Stimulated activated CD4-positive, alpha-beta T cell treated with anti-CD3 and anti-CD28 coated beads, Interleukin-2, amount 100 ng/mL, for 24 hours (primary cell): Measurements from ENCODE around the gene ST6GAL1.
"Not testable (repeated sequence)": the region's sequence is repeated elsewhere in the genome, so short reads cannot be mapped to it uniquely, and the experiment has no call there.

ENCODE experiments used
- DNase-seq, 2 donors: peaks; one replicate each; pipeline ENCODE4 v3.0.0-alpha.2; 2020

Gene ST6GAL1

DNA sequence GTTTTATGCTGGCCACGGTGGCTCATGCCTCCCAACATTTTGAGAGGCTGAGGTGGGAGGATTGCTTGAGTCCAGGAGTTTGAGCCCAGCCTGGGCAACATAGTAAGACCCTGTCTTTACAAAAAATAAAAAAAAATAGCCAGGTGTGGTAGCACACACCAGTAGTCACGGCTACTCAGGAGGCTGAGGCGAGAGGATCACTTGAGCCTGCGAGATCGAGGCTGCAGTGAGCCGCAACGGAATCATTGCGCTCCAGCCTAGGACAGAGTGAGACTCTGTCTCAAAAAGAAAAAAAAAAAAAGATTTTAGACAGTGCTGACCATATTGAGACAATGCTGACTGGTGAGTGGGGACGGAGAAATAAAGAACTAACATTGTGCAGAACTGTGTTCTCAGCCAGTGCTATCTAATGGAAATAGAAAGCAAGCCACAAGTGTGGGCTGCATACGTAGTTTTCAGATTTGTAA is 67.2 kb downstream of the ST6GAL1 start:
- no peak for DNase-seq

DNA sequence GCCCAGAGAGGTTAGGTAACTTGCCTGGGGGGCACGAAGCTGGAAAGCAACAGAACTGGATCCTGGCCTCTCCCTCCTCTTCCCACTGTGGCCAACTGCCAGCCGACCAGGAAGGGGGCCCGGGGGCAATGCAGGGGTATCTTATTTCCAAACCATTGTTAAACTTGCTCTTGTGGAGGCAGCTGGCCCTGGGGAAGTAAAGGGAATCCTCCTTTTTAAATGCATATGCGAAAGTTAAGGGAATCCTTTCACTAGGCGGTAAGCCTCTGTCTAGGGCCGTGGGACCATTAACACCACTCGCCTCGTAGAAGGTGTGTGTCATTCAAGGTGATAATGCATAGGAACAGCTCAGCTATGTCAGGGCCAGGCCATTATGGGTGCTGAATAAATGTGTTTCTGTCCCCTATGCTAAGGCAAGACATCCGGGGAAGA is 68.6 kb downstream of the ST6GAL1 start:
- DNase-seq: no peak

DNA sequence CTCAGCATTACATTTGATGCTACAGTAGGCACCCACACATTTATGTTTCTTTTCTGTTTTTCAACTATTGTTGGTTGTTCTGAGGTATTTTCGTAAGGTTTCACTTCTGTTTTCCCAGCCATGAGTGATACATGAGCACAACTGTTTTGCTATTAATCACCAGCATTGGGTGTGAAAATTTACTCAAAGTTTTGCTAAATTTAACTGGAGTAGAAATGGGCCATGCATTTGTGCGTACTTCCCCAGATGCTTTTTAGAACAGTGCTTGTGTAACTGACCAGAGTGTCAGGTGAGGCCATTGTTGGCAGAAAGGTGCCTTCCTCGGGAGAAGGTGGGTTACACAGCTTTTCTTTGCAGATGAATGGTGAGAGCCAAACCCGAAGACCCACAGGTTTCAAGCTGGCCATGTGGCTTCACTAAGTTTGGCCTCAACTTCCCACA is 70.4 kb downstream of the ST6GAL1 start:
- peak in 1 of 2 donors; percentile 35 for DNase-seq

DNA sequence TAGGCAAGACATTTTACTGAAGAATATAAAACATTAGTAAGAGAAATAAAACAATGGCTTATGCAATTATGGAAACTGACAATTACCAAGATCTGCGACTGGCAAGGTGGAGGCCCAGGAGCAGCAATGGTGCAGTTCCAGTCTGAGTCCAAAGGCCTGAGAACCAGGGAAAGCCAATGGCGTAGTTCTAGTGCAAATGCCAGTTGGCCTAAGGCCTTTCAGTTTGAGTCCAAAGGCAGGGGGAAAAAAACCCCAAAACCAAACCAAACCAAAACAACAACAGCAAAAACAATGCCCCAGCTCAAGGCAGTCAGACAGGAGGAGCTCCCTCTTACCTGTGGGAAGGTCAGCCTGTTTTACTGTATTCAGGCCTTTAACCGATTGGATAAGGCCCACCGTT is 72.6 kb downstream of the ST6GAL1 start:
- no peak for DNase-seq

DNA sequence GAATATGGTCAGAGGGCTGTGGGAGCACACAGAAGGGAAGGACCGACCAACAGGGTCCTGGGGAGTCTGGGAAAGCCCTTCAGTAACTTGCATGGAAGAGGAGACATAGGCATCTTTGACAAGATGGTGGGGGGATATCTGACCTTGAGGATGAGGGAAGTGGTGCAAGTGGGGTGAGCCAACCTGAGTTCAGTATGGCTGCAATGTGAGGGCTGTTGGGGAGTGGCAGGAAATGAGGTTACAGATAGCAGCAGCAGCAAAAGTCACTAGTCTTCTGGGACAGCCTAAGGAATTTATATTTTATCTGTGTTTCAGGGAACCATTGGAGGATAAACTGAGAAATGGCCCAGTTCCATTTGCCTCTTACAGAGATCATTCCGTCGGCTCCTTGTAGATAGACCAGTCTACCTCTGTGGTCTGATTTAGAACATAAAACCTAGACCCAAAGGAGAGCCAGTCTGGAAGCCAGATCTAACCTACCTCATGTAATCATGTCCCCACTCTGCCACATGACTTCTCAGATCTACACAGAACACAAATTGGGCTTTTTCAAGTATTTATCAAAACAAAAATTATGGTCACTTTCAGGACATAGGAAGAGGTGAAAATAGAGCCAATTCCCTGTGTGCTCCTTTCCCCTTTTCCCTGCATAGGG is 75.6 kb downstream of the ST6GAL1 start:
- no peak for DNase-seq

DNA sequence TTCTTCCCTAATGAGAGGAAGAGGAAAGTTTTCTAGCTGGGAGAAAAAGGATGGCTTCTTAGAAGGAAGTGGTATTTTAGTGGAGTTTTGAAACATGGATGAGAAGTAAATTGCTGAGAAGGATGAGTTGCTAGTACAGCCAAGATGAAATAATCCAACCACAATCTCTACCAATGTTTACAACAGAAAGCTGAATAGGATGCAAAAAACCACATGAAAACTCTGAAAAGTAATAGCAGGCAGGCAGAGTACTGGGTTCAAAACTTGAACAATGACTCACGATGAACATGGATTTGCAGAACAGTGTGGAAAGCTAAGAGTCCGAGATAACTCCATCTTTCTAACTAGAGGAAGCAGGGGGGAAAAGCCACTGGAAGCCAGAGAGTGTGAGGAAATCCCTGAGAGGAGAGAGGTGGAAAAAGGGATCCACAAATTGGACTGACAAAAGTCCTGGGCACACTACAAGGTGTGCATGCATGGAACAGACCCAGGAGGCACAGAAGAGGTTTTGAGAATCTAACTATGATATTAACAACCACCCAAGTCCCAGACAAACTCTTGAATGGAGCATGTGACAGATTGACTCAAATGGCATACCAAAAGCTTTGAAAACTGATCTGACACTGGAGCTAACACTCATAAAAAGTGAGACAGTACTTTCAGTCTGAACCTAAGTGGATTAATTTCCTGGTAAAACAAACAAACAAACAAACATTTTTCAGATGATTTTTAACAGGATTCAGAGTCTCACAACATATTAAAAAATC is 76.7 kb downstream of the ST6GAL1 start:
- no peak for DNase-seq

DNA sequence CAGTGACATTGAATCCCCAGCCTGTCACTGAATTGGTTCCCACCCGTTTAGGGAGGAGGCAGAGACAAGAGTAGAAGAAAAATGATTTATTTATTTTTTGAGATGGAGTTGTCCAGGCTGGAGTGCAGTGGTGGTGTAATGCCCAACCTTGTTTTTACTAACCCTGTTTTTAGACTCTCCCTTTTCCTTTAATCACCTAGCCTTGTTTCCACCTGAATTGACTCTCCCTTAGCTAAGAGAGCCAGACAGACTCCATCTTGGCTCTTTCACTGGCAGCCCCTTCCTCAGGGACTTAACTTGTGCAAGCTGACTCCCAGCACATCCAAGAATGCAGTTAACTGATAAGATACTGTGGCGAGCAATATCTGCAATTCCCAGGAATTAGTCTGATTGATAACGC is 80.1 kb downstream of the ST6GAL1 start:
- DNase-seq: not testable (repeated sequence)

DNA sequence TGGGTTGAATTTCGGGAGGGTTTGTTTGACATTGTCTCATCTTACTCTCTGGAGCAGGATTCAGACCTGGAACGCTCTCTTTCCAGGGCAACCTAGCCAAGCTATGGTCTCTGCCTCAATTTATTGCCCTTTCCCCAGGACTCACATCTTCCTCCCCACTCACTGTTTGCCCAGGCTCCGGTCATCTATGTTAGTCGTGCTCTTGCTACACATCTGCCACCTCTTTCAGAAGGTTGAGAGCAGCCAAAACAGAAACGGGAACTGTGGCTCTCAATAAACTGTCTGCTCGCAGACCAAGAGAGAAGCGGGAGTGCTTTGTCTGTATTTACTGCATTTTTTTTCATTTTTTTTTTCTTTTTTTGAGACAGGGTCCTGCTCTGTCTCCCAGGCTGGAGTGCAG is 81.6 kb downstream of the ST6GAL1 start:
- DNase-seq: no peak

DNA sequence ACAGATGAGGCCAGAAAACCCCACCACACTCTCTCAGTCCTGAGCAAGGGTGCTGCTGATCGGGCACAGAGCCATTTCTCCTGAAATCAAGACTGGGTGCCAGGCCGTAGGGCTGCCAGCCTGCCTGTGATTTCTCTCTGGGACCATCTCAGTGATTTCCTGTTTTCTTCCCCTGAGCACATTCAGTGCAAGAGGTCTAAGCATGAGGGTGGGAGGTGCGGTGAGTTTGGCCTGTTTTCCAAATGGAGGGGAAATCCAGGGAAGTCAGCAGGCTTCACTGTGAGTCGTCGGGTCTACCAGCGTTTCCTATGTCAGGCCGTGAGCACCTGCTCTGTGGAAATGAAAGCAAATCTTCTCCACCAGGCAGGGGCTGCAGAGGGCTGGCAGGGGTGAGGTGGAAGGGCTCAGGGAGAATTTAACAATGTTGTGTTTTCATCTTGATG is 82.3 kb downstream of the ST6GAL1 start:
- peak; percentile 45 to 58 for DNase-seq

DNA sequence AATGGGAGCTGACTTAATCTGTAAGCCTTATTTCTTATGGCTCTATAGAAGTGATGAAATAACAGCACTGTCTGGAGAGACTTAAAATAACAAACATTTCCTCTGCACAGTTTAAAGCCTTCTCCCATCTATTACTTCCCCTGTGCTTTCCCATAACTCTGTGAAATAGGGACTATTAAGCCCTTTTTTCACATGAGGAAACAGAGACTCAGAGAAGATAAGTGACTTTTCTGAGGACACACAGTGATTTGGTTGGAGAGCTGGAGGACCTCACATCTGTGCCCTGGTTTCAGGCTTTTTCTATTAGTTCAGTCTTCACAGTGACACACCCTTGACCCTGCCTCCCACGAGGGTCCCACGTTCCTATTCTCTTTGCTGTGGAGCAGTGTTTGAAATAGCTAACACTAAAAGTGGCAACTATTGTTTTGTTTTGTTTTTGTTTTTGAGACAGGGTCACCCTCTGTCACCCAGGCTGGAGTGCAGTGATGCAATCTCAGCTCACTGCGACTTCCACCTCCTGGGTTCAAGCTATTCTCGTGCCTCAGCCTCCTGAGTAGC is 82.9 kb downstream of the ST6GAL1 start:
- DNase-seq: no peak

DNA sequence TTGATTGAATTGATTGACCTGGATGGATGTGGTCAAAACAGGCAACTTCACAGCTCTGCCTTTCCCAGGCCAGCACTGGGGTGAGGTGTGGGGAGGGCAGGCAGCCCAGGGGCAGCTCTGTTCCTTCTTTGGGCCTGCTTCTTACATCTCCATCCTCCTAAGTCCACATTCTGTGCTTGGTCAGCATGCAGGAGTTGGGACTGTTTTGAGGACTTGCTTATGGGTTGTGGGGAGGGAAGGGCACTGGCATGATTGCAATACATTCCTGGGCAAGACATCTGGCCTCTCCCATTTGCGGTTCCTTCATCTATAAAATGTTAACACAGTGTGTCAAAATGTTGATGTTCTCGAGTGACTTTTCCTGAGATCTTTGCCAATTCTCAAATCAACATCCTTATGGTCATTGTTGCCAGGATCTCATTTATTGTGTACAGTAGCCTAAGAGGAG is 84.1 kb downstream of the ST6GAL1 start:
- DNase-seq: no peak

DNA sequence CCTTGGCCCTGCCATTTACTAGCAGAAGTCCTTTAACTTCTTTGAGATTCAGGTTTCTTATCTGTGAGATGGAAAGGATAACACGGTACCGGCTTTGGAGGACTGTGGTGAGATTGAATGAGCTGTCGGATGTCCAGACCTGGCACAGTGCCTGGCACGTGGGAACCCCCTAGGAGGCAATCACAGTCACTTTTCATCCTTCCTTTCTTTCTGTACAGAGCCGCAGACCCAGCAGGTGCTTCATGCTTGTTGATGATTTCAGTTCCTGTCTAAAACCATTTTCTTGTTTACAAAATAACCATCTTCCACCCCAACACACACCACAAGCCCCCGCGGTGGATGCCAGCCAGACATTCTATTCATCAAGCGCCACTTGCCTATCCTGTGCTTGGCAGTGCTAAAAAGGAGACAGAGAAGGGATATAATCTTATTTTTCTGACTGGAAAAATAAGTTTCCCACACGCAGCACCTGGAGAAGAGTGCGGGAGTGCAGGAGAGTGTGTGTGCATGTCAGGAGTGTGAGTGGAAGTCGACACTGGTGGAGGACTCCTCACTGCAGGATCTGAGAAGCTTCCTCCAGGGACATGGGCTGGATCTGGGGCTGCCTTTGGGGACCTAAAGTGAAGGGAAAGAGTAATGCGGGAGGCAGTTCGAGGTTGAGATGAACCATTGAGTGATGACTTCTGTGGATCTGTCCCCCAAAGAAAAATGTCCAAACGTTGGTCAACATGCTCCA is 85.7 kb downstream of the ST6GAL1 start:
- DNase-seq: no peak

DNA sequence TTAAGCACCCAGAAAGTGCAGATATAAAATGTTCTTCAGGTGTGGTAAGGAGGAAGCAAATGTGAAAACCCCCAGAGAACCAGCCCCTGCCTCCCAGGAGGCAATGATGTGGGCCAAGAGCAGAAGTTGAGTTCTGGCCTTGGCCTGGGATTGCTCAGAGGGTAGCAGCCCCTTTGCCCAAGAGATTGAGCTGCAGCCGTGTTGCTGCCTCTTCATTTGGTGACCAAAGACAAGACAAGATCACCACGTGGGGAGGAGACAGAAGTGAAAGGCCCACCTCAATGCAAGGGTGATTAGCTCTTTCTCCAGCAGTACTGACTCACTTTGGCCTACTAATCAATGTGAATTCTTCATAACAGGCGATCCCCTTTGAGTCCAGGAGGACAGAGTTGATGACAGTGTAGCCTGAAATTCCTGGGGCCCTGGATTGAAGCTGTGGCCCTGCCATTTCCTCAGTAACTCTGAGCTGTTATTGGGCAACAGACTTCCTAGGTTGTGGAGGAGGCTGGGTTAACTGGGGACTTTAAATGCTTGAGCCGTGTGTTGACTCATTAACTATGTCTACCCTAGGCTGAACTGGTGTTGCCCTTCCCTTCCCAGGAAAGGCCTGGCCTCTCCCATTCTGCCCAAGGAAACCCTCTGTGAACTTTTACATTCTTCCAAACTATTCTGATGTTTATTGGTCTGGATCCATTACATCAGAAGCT is 86.5 kb downstream of the ST6GAL1 start:
- no peak for DNase-seq

DNA sequence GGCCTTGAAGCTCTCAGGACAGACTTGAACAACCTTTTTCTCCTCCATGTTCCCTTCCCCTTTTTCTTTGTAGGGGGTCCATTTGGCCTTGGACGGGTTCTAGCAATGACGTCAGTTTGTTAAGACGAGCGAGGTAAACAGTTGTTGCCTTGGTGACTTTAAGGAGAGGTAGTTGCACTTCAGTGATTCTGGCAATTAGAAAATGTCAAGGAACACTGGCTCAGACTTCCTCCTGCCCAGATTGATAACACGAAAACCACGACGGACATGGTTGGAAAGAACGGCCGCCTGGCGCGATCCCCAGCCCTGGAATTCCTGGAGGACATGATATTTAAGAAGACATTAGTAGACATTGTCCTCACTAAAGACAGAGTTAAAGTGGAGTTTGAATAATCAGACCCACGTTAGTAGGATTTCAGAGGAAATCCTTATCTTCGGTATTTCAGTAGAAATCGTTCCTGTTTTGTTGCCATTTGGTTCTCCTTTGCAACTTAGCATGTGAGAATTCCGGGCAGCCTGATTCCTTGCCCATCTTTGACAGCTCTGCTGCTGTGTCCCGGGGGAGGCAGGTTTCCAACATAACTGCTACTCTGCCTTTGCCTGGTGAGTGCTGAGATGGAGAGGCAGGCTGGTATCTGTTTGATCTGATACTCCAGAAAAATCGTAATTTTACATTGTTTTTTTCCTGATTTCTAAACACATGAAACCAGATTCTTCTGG is 87.3 kb downstream of the ST6GAL1 start:
- no peak for DNase-seq

DNA sequence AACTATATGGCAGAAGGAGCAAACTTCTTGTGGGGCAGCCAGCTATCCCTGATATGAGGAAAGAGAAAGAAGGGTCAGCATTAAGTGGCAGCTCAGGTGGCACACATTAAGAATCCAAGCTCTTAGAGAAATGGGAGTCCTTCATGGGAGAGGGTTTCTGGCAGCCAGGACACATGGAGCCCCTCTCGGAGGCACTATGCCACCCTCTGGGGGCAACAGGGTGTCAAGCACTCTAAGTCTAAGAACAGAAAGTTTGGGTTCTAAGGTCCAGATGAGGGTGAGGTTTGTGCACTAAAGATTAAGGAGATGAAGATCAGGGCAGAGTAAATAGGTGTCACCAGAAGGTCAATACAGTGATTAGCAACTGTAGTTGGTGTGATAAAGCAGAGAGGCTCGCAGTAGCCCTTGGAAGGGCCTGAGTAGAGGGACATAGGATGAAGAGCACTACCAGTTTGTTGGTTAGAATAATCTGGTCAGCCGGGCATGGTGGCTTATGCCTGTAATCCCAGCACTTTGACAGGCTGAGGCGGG is 89.3 kb downstream of the ST6GAL1 start:
- DNase-seq: no peak

DNA sequence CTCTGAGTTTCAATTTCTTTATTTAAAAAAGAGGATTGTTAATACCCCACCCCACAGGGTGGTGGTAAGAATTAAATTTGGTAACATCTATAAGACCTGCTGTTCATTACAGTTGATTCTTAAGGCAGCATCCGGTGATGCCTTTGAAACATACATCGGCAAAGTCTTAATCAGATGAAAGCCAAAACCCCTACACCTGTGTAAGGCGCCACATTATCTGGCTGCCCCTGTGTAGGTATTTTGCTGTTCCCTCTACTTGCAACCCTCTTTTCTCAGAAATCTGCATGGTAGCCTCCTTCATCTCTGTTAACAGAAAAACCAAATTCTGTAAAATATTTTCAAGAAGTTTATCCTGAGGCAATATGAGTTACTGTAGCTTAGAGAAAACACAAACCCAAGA is 90.0 kb downstream of the ST6GAL1 start:
- DNase-seq: no peak

DNA sequence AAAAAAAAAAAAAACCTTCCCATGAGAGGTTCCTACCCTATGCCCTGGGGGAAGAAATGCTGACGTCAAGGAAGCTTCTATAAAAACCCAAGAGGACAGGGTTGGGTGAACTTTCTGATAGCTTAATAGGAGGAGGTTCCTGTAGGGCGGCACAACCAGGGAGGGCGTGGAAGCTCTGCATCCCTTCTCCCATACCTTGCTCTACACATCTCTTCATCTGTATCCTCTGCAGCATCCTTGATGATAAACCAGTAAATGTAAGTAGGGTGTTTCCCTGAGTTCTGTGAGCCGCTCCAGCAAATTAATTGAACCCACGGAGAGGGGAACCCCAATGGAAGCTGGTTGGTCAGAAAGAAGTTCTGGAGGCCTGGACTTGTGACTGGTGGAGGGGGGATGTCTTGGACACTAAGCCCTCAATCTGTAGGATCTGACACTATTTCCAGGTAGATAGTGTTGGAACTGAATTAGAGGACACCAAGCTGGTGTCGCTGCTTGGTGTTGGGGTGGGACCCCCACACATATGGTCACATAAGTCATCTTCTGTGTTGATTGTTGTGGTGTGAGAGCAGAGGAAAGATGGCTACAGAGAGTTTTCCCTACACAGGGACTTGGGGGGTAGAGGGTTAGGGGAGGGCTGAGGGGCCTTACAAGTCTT is 91.5 kb downstream of the ST6GAL1 start:
- DNase-seq: no peak

DNA sequence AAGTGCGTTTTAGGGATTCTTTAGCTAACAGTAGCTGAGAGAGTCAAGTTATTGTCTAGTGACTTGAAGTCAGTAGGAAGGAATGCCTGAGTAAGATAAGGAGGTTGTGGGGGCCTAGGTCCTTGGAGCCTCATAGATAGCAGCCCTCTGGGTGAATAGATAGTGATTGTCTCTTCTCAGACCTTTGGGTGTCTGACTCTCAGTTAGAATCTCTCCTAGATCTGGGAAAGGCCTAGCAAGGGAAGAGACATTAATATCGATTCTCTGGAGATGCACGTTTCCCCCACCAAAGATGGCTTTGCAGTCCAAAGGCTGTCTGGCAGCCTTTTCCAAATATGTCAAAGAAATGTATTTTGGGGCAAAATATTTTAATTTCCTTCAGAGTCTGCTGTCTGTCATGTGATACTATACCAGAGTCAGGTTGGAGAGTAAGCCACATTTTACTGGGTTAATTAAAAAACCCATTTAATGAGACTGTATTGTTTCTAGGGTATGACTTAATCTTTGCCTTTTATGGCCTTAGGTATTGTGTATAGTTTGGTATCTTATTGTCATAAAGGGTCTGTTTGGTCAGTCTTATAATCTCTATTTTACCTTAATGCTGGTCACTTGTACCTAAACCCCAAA is 92.2 kb downstream of the ST6GAL1 start:
- DNase-seq: no peak

DNA sequence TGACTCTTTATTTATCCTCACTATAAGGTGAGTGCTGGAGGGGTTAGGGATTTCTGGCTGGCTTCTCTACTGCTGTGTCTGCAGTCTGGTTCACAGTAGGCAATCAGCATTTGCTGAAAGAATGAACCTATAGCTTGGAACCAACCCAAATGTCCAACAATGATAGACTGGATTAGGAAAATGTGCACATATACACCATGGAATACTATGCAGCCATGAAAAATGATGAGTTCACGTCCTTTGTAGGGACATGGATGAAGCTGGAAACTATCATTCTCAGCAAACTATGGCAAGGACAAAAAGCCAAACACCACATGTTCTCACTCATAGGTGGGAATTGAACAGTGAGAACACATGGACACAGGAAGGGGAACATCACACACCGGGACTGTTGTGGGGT is 93.0 kb downstream of the ST6GAL1 start:
- DNase-seq: not testable (repeated sequence)

DNA sequence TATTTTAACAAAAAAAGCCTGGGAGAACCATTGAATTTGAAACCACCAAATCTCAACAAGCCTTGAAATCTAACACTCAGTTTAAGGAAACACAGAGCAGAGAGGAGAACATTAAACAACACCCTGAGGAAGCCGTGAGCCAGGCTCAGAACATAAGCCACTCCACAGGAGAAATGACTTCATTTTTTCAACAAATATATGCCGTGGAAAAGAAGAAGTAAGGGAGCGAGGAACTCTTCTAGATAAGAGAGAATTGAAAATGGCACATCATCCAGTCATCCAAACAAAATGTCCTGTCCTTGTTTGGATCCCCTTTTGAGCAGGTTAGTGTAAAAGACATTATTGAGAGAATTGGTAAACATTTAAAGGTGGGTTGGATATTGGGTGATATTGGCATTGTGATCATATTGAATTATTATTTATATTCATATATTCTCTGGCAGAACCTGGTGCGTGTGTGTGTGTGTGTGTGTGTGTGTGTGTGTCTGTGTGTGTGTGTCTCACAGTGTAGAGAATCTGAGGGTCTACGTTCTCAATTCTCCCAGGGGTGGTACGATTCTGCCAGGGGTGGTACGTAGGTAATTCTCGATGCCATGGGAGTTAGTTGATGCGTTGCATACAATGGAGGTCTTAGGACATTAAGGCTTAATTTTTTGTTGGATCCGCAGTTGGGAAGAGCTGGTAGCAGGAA is 94.4 kb downstream of the ST6GAL1 start:
- DNase-seq: no peak
